Neural crest cell (in vitro differentiated cells): ENCODE measurements around the gene FOLR3. TPM values are rescaled to one million over a fixed set of nuclear protein-coding genes. Genes with fewer than 3 reads are reported as not detected.
"Not testable (repeated sequence)": the region's sequence is repeated elsewhere in the genome, so short reads cannot be mapped to it uniquely, and the experiment has no call there.

Experiments
- DNase-seq: peaks from one replicate; pipeline ENCODE4 v3.0.0; 2021; ENCODE audit warnings: low read depth, mixed read lengths, low spot score
- H3K27ac Mint-ChIP-seq: one replicate; pipeline ENCODE4 v1.8.0; 2021; ENCODE audit warnings: mild to moderate bottlenecking, mixed read lengths; ENCODE audit not compliant: unreplicated experiment
- H3K27me3 Mint-ChIP-seq: 2 replicates; pipeline ENCODE4 v1.8.0; 2021; ENCODE audit warnings: low read depth, mild to moderate bottlenecking, mixed read lengths
- H3K36me3 Mint-ChIP-seq: 2 replicates; pipeline ENCODE4 v1.8.0; 2021; ENCODE audit warnings: low read depth, mild to moderate bottlenecking, mixed read lengths
- H3K4me1 Mint-ChIP-seq: 2 replicates; pipeline ENCODE4 v1.8.0; 2021; ENCODE audit warnings: mixed read lengths
- H3K4me3 Mint-ChIP-seq: one replicate; pipeline ENCODE4 v1.8.0; 2021; ENCODE audit warnings: mild to moderate bottlenecking, mixed read lengths
- H3K9me3 Mint-ChIP-seq: 2 replicates; pipeline ENCODE4 v1.8.0; 2021; ENCODE audit warnings: mixed read lengths
- total RNA-seq: library from RNA; stranded (reverse); gene quantifications from 2 replicates; pipeline ENCODE4 v1.2.1, GENCODE V29; 2021
- TF ChIP-seq, protein P1 (sequence below): fragments of 200-600 bp; sonication (generic); conservative IDR thresholded peaks from 2 replicates; pipeline ENCODE4 v1.5.0; 2021; ENCODE audit warnings: antibody characterized with exemption, mild to moderate bottlenecking

FOLR3 gene
- total RNA-seq, 1 donor from 2014 or later = not detected

DNA sequence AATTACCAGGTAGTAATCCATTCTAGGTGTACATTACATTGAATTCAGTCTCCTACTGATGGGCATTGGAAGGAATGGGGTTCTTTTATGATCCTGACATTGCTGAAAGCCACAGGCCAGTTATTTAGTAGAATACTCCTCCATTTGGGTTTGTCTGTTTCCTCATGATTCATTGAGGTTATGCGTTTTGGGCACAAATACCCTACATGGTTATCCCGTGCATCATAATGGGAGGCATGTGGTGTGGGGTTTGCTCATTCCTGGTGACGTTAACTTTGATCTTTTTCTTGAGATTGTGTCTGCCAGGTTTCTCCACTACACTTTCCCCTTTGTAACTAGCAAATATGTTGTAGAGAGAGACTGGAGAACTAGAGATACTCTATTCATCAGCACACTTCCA is 5.5 kb downstream of the FOLR3 start:
- TF ChIP-seq, protein P1, sequence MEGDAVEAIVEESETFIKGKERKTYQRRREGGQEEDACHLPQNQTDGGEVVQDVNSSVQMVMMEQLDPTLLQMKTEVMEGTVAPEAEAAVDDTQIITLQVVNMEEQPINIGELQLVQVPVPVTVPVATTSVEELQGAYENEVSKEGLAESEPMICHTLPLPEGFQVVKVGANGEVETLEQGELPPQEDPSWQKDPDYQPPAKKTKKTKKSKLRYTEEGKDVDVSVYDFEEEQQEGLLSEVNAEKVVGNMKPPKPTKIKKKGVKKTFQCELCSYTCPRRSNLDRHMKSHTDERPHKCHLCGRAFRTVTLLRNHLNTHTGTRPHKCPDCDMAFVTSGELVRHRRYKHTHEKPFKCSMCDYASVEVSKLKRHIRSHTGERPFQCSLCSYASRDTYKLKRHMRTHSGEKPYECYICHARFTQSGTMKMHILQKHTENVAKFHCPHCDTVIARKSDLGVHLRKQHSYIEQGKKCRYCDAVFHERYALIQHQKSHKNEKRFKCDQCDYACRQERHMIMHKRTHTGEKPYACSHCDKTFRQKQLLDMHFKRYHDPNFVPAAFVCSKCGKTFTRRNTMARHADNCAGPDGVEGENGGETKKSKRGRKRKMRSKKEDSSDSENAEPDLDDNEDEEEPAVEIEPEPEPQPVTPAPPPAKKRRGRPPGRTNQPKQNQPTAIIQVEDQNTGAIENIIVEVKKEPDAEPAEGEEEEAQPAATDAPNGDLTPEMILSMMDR = no peak
- H3K4me1 Mint-ChIP-seq = no peaks in the 10 kb centered on the region
- no peak overlapping the region for H3K27ac Mint-ChIP-seq
- no peak overlapping the region for H3K4me3 Mint-ChIP-seq
- no peak for DNase-seq
- H3K27me3 Mint-ChIP-seq = peaks cover 26% of the 10 kb centered on the region
- peaks cover 2% of the 10 kb centered on the region for H3K9me3 Mint-ChIP-seq
- H3K36me3 Mint-ChIP-seq = no peaks in the 10 kb centered on the region

DNA sequence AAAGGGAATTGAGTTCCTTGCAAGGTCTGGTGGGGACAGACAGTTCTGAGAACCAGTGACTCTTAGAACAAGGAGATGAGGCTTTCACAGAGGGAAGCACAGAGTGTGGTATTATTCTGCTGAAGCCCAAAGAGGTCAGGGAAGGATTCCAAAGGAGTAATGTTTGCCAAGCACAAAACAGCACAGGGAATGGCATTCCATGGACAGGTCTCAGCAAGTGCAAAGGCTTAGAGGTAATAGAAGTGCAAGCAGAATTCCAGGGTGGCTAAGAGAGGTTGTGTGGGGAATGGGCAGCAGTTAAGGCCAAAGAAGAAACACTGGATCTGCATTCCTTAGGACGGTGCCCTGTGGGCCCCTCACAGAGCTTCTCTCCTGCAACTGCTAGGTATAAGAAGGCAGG is 6.6 kb downstream of the FOLR3 start:
- not testable (repeated sequence) for H3K36me3 Mint-ChIP-seq, DNase-seq, H3K9me3 Mint-ChIP-seq, H3K4me3 Mint-ChIP-seq, H3K4me1 Mint-ChIP-seq, H3K27ac Mint-ChIP-seq
- H3K27me3 Mint-ChIP-seq = peaks cover 26% of the 10 kb centered on the region

DNA sequence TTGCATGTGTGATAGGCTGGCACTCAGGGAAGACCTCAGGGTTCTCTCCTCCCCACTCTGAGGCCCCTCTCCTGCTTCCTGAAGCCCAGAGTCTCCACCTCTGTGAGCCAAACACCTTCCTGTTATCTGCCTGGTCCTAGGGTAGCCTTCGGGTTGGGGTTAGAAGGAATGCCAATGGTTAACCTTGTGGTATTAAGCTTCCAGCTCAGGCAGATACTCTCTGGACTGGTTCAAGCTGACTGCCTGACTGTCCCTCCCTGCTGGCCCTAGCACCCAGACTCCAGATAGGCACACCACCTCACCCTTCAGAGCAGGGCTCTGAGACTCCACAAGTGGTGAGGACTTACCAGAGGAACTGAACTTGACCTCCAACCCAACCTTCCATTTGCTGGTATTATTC is 7.0 kb downstream of the FOLR3 start:
- not testable (repeated sequence) for H3K4me3 Mint-ChIP-seq, H3K4me1 Mint-ChIP-seq, H3K36me3 Mint-ChIP-seq, H3K27ac Mint-ChIP-seq, DNase-seq, H3K9me3 Mint-ChIP-seq
- H3K27me3 Mint-ChIP-seq = peaks cover 26% of the 10 kb centered on the region

DNA sequence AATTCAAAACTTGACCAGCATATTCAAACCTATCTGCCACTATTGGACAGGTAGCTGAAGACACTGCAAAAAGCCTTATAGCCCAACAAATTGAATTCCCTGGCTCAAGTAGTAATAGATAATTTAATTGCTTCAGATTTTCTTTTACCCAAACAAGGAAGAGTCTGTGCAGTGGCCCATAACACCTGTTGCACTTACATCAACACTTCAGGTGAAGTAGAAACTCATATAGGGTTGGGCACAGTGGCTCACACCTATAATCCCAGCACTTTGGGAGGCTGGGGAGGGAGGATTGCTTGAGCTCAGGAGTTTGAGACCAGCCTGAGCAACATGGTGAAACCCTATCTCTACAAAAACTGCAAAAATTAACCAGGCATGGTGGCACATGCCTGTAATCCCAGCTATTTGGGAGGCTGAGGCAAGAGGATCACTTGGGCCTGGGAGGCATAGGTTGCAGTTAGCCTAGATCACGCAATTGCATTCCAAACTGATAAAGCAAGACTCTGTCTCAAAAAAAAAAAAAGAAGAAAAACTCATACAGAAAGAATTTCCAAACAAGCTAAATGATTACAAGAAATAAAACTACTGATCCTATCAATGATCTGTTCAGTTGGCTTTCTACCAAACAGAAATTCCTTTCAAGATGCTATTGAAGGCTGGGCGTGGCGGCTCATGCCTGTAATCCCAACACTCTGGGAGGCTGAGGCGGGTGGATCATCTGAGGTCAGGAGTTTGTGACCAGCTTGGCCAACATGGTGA is 9.5 kb downstream of the FOLR3 start:
- Mint-ChIP-seq H3K36me3 (no peaks in the 10 kb centered on the region), H3K9me3 (peaks cover 2% of the 10 kb centered on the region)
- TF ChIP-seq, protein P1 = no peak

DNA sequence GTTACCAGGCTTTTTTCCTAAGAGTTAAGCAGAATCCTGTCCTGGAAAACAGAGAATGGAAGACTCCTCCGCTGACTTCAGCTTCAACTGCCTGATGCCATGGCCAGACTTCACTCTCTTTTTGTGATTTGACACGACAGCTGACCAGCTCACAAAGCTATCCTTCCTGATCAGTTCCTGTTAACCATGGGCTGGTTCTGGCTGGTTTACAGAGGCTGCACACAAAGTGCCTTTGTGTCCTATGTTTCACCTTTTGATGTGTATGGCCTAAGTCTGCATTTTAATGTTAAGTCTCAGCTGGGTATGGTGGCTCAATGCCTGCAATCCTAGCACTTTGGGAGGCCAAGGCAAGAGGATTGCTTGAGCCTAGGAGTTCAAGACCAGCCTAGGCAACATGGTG is 11.1 kb downstream of the FOLR3 start:
- no peaks in the 10 kb centered on the region for H3K36me3 Mint-ChIP-seq

More for the DNA sequence above, 9.5 kb downstream of the FOLR3 start:
- Mint-ChIP-seq H3K27me3 (peaks cover 23% of the 10 kb centered on the region), H3K4me3 (no peak overlapping the region), H3K27ac (no peak overlapping the region), H3K4me1 (no peaks in the 10 kb centered on the region)
- DNase-seq = no peak

DNA sequence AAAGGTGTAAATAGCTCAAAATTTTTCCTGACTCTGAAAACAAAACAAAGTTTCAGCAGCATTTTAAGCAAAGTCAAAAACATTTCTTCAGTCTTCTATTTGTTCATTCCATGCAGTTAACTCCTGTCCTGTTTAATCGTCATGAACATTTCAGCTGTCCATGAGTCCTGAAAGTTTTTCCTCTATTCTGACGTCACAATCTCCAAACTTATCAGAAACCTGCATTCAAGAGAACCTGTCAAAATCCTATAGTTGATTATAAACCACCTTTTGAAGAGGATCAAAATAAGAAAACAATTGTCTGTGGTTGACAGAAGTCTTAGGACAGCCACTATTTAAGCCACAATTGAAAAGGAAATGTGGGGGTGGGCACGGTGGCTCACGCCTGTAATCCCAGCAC is 15.4 kb downstream of the FOLR3 start:
- no peaks in the 10 kb centered on the region for H3K36me3 Mint-ChIP-seq
- H3K4me1 Mint-ChIP-seq = no peaks in the 10 kb centered on the region
- no peaks in the 10 kb centered on the region for H3K27me3 Mint-ChIP-seq
- H3K27ac Mint-ChIP-seq = no peak overlapping the region
- TF ChIP-seq, protein P1 = no peak
- H3K4me3 Mint-ChIP-seq = no peak overlapping the region
- DNase-seq = no peak
- H3K9me3 Mint-ChIP-seq = no peaks in the 10 kb centered on the region

More for the DNA sequence above, 11.1 kb downstream of the FOLR3 start:
- TF ChIP-seq, protein P1 = no peak
- Mint-ChIP-seq H3K4me3 (no peak overlapping the region), H3K27me3 (peaks cover 11% of the 10 kb centered on the region), H3K9me3 (peaks cover 2% of the 10 kb centered on the region), H3K27ac (no peak overlapping the region), H3K4me1 (no peaks in the 10 kb centered on the region)
- no peak for DNase-seq

DNA sequence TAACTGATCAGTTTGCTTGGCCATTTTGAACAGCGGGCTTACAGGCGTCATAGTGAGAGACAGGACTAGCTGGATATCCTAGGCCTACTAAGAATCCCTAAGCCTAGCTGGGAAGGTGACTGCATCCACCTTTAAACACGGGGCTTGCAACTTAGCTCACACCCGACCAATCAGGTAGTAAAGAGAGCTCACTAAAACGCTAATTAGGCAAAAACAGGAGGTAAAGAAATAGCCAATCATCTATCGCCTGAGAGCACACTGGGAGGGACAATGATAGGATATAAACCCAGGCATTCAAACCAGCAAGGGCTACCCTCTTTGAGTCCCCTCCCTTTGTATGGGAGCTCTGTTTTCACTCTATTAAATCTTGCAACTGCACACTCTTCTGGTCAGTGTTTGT is 18.3 kb downstream of the FOLR3 start:
- H3K4me3 Mint-ChIP-seq, H3K36me3 Mint-ChIP-seq, H3K9me3 Mint-ChIP-seq, H3K4me1 Mint-ChIP-seq, H3K27ac Mint-ChIP-seq, H3K27me3 Mint-ChIP-seq, DNase-seq: not testable (repeated sequence)
